ENCODE results near the gene KRTAP10-2.
"Not testable (repeated sequence)": the region's sequence is repeated elsewhere in the genome, so short reads cannot be mapped to it uniquely, and the experiment has no call there.

The KRTAP10-2 gene

DNA sequence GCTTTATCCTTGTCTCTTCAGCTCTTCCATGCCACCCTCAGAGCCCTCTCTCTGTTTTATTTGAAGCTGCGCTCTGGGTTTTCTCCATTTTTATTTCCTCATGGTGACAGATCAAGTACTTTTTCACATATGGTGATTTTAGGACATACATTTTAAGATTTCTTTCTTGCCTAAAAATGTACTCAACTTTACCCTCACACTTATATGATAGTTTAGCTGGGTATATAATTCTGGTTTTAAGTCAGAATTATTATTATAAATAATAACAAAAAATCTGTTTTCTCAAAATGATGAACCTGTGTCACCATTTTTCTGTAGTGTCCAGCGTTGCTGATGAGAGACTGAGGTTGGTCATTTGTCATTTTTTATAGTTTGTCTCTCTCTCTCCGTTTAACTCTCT lies 29.9 kb upstream of the KRTAP10-2 start:
- Histone ChIP-seq H3K4me3 (ENCODE audit: low read depth in 1 of 2, low read length in 2 of 2) (no peak overlapping the region), H3K36me3 (ENCODE audit: insufficient read depth, low read length) (no peaks in the 10 kb centered on the region), H3K9ac (ENCODE audit: low read length) (no peak overlapping the region), H3K4me1 (ENCODE audit: insufficient read depth, low read length) (no peaks in the 10 kb centered on the region), H3K27ac (ENCODE audit: low read depth, low read length) (no peak overlapping the region), H3K27me3 (ENCODE audit: control insufficient read depth in 1 of 2, insufficient read depth in 2 of 2, low read length in 2 of 2) (peaks cover 0 to 15% of the 10 kb centered on the region in 2 donors), H3K9me3 (ENCODE audit: low read length) (peaks cover 7% of the 10 kb centered on the region)

DNA sequence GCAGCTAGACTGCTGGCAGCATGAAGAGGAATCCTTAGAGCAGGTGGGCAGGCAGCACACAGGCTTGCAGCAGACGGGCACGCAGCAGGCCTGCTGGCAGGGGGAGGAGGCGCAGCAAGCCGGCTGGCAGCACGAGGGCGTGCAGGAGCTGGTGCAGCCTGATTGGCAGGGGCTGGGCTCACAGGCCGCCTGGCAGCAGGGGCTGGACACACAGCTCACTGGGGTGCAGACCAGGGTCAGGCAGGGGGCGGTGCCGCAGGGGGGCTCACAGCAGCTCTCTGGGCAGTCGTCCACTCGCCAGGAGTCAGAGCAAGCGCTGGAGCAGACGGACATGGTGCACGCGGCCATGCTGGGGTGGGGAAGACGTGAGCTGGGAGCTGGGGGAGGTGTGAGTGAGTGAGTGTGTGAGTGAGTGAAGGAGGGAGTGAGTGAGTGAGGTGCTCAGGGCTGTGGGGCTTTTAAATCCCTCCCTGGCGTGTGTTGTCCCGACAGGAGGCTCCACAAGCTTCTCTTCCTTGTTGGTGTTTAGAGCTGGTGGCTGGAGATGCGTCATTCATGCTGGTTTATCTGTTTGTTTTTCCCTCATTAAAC lies 29.0 kb upstream of the KRTAP10-2 start, which contains the start of gene KRTAP10-5:
KRTAP10-5 (minus strand) TSS at position 374 of the 591 bp plus-strand sequence; CDS start at position 348, 26 bp downstream.
- not testable (repeated sequence) for H3K27ac ChIP-seq (ENCODE audit: low read depth, low read length); H3K4me1 ChIP-seq (ENCODE audit: insufficient read depth, low read length); H3K9ac ChIP-seq (ENCODE audit: low read length); H3K4me3 ChIP-seq (ENCODE audit: low read depth in 1 of 2, low read length in 2 of 2); H3K36me3 ChIP-seq (ENCODE audit: insufficient read depth, low read length); H3K9me3 ChIP-seq (ENCODE audit: low read length); H3K27me3 ChIP-seq (ENCODE audit: control insufficient read depth in 1 of 2, insufficient read depth in 2 of 2, low read length in 2 of 2)

DNA sequence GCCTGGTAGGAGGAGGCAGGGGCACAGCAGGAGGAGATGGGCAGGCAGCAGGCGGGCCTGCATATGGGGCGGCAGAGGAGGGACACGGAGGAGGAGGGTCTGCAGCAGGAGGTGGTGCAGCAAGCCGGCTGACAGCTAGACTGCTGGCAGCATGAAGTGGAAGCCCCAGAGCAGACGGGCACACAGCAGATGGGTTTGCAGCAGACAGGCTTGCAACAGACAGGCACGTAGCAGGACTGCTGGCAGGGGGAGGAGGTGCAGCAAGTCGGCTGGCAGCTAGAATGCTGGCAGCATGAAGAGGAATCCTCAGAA lies 28.5 kb upstream of the KRTAP10-2 start:
- Histone ChIP-seq H3K9ac (ENCODE audit: low read length) (no peak overlapping the region), H3K27ac (ENCODE audit: low read depth, low read length) (no peak overlapping the region), H3K9me3 (ENCODE audit: low read length) (peaks cover 7% of the 10 kb centered on the region), H3K4me3 (ENCODE audit: low read depth in 1 of 2, low read length in 2 of 2) (no peak overlapping the region), H3K36me3 (ENCODE audit: insufficient read depth, low read length) (no peaks in the 10 kb centered on the region), H3K27me3 (ENCODE audit: control insufficient read depth in 1 of 2, insufficient read depth in 2 of 2, low read length in 2 of 2) (peaks cover 0 to 7% of the 10 kb centered on the region in 2 donors), H3K4me1 (ENCODE audit: insufficient read depth, low read length) (no peaks in the 10 kb centered on the region)

DNA sequence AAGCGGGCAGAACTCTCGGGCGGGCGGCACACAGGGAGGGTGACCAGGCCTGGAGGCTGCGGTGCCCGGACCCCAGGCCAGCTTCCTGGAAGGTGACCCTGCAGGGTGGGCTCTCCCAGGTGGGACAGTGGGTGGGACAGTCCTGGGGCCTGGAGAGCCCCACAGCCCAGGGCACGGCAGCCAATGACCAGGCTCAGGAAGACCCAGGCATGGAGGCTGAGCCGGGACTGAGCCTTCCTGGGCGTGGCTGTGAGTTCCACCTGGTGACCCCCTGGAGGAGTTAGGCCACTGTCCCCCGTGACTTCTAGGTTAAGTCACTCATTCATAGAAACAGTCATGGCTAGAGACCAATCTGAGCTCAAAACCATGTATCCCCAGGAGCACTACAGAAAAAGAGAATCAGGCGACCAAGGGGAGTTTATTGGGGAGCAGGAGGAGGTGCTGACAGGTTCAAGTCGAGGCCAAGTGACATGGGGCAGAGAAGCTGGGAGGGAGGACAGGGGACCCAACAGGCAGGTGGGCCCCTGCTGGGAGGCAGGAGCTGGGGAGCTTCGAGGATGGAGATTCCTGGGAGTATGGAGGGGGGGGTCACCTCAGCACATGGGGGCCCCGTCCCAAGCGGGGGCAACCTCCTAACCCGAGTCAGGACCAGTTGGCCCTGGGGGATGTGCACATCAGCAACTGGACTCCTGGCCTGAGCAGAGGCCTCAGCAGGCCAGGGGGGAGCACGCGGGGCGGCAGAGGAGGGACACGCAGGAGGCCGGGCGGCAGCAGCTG lies 27.9 kb upstream of the KRTAP10-2 start:
- Histone ChIP-seq H3K4me1 (ENCODE audit: insufficient read depth, low read length) (no peaks in the 10 kb centered on the region), H3K27me3 (ENCODE audit: control insufficient read depth in 1 of 2, insufficient read depth in 2 of 2, low read length in 2 of 2) (peaks cover 0 to 7% of the 10 kb centered on the region in 2 donors), H3K9me3 (ENCODE audit: low read length) (peaks cover 7% of the 10 kb centered on the region), H3K36me3 (ENCODE audit: insufficient read depth, low read length) (no peaks in the 10 kb centered on the region), H3K4me3 (ENCODE audit: low read depth in 1 of 2, low read length in 2 of 2) (no peak overlapping the region), H3K27ac (ENCODE audit: low read depth, low read length) (no peak overlapping the region), H3K9ac (ENCODE audit: low read length) (no peak overlapping the region)

DNA sequence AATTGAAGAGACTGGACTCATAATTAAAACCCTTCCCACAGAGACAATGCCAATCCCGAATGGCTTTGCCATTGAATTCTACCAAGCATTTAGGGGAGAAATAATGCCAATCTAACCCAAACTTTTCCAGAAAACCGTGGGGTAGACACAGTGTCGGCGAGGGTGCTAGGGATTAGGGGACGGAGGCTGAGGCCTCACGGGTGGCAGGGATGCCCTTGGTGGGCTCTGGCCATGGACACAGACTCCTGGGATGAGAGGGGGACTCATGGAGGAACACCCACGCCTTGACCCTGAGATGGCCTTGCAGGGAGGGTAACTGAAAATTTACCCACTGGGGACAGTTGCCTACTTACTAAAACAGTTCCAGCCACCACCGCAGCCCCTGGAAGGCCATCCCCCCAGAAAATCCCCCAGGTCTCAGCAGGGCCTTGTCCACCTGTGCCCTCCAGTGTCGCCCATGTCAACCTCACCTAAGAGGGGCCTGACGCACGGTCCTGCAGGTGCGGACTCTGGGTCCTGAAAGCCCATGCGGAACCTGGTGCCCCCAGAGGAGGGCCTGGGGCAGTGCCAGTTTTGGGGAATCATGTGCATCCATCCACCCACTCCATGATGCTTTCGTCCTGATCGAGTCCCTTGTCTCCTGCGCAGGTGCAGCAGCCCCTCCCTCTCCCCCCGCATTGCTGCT lies 27.2 kb upstream of the KRTAP10-2 start:
- Histone ChIP-seq H3K9me3 (ENCODE audit: low read length) (peaks cover 7% of the 10 kb centered on the region), H3K4me3 (ENCODE audit: low read depth in 1 of 2, low read length in 2 of 2) (no peak overlapping the region), H3K9ac (ENCODE audit: low read length) (no peak overlapping the region), H3K27ac (ENCODE audit: low read depth, low read length) (no peak overlapping the region), H3K27me3 (ENCODE audit: control insufficient read depth in 1 of 2, insufficient read depth in 2 of 2, low read length in 2 of 2) (peaks cover 0 to 7% of the 10 kb centered on the region in 2 donors), H3K4me1 (ENCODE audit: insufficient read depth, low read length) (no peaks in the 10 kb centered on the region), H3K36me3 (ENCODE audit: insufficient read depth, low read length) (no peaks in the 10 kb centered on the region)

DNA sequence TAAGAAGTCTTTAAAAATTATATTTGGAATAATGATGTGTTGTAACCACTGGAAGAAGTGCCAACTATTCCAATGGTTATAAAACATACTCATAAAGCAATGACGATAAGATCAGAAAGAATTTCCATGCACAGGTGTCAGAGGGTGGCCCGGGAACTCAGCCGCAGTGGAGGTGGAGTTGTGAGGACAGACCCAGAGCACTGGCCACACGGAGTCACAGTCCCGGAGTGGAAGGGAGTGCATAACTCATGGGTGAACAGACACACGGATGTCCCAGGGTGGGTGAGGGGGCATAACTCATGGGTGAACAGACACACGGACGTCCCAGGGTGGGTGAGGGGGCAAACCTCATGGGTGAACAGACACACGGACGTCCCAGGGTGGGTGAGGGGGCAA lies 24.7 kb upstream of the KRTAP10-2 start:
- Histone ChIP-seq H3K9me3 (ENCODE audit: low read length) (no peaks in the 10 kb centered on the region), H3K9ac (ENCODE audit: low read length) (no peak overlapping the region), H3K27ac (ENCODE audit: low read depth, low read length) (no peak overlapping the region), H3K36me3 (ENCODE audit: insufficient read depth, low read length) (no peaks in the 10 kb centered on the region), H3K4me3 (ENCODE audit: low read depth in 1 of 2, low read length in 2 of 2) (no peak overlapping the region), H3K27me3 (ENCODE audit: control insufficient read depth in 1 of 2, insufficient read depth in 2 of 2, low read length in 2 of 2) (peaks cover 0 to 7% of the 10 kb centered on the region in 2 donors), H3K4me1 (ENCODE audit: insufficient read depth, low read length) (no peaks in the 10 kb centered on the region)

DNA sequence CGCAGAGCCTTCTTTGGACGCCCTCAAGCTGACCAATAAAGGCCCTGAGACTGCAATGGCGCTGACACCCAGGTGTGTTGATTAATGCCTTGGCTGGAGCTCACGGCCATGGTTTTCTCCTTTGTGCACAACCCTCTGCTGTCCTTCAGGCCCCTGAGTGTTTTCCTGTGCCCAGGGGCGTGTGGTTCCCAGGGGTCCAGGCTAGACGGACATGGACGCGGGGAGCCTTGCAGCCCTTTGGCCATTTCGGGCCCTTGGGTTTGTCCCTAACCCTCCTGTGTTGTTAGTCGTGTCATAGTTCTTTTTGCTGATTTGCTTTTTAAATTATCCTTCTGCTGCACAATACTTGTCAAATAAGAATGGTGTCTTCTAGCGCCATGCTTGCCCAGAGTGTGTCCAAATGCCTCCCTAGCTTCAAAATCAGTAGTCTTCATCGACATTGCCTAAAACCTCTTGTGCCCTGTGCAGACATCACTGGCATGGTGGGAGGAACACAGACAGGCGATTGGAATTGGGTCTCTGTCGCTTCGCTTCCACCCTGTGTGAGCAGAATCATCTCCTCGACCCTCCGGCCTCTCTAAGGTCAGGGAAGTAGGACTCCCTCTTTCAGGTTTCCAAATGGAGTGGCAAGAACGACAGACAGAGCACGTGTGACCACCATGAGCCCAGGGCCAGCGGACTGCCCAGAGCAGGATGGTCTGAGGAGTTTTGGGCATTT lies 24.2 kb upstream of the KRTAP10-2 start:
- Histone ChIP-seq H3K9ac (ENCODE audit: low read length) (no peak overlapping the region), H3K4me1 (ENCODE audit: insufficient read depth, low read length) (no peaks in the 10 kb centered on the region), H3K27me3 (ENCODE audit: control insufficient read depth in 1 of 2, insufficient read depth in 2 of 2, low read length in 2 of 2) (peaks cover 0 to 7% of the 10 kb centered on the region in 2 donors)

DNA sequence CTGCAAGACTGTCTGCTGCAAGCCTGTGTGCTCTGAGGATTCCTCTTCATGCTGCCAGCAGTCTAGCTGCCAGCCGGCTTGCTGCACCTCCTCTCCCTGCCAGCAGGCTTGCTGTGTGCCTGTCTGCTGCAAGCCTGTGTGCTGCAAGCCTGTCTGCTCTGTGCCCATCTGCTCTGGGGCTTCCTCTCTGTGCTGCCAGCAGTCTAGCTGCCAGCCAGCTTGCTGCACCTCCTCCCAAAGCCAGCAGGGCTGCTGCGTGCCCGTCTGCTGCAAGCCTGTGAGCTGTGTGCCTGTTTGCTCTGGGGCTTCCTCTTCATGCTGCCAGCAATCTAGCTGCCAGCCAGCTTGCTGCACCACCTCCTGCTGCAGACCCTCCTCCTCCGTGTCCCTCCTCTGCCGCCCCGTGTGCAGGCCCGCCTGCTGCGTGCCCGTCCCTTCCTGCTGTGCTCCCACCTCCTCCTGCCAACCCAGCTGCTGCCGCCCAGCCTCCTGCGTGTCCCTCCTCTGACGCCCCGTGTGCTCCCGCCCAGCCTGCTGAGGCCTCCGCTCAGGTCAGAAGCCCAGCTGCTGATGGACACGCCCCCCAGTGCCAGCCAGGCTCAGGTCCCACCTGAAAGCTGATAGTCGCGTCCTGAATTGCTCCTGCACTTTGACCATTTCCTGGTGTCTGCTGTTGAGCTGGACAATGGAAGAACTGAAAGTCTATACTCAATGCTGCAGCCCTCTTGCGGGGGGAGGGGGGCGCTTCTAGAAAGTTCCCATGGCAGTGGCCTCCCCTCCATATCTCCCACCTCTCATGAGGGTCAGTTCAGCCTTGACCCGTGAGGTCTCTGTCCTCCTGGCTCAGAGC lies 23.4 kb upstream of the KRTAP10-2 start:
- H3K27me3 ChIP-seq (ENCODE audit: control insufficient read depth in 1 of 2, insufficient read depth in 2 of 2, low read length in 2 of 2), result peaks cover 0 to 7% of the 10 kb centered on the region in 2 donors
- no peaks in the 10 kb centered on the region for H3K9me3 ChIP-seq (ENCODE audit: low read length)
- no peaks in the 10 kb centered on the region for H3K36me3 ChIP-seq (ENCODE audit: insufficient read depth, low read length)
- H3K27ac ChIP-seq (ENCODE audit: low read depth, low read length), result no peak overlapping the region
- no peak overlapping the region for H3K9ac ChIP-seq (ENCODE audit: low read length)
- H3K4me1 ChIP-seq (ENCODE audit: insufficient read depth, low read length), result no peaks in the 10 kb centered on the region
- no peak overlapping the region for H3K4me3 ChIP-seq (ENCODE audit: low read depth in 1 of 2, low read length in 2 of 2)

More for the DNA sequence above, 24.2 kb upstream of the KRTAP10-2 start:
- no peak overlapping the region for H3K4me3 ChIP-seq (ENCODE audit: low read depth in 1 of 2, low read length in 2 of 2)
- no peaks in the 10 kb centered on the region for H3K9me3 ChIP-seq (ENCODE audit: low read length)
- H3K36me3 ChIP-seq (ENCODE audit: insufficient read depth, low read length), result no peaks in the 10 kb centered on the region
- H3K27ac ChIP-seq (ENCODE audit: low read depth, low read length), result no peak overlapping the region

DNA sequence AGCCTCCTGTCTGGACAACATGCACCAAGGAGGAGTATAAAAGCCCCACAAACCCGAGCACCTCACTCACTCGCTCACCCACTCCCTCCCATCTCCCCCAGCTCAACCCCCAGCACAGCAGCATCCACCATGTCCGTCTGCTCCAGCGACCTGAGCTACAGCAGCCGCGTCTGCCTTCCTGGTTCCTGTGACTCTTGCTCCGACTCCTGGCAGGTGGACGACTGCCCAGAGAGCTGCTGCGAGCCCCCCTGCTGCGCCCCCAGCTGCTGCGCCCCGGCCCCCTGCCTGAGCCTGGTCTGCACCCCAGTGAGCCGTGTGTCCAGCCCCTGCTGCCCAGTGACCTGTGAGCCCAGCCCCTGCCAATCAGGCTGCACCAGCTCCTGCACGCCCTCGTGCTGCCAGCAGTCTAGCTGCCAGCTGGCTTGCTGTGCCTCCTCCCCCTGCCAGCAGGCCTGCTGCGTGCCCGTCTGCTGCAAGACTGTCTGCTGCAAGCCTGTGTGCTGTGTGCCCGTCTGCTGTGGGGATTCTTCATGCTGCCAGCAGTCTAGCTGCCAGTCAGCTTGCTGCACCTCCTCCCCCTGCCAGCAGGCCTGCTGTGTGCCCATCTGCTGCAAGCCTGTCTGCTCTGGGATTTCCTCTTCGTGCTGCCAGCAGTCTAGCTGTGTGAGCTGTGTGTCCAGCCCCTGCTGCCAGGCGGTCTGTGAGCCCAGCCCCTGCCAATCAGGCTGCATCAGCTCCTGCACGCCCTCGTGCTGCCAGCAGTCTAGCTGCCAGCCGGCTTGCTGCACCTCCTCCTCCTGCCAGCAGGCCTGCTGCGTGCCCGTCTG lies 22.5 kb upstream of the KRTAP10-2 start, which contains the start of gene KRTAP10-4:
KRTAP10-4 (plus strand) TSS at position 100 of the 827 bp plus-strand sequence; CDS start at position 130, 30 bp downstream.
- not testable (repeated sequence) for H3K27ac ChIP-seq (ENCODE audit: low read depth, low read length); H3K9ac ChIP-seq (ENCODE audit: low read length); H3K36me3 ChIP-seq (ENCODE audit: insufficient read depth, low read length); H3K27me3 ChIP-seq (ENCODE audit: control insufficient read depth in 1 of 2, insufficient read depth in 2 of 2, low read length in 2 of 2); H3K4me1 ChIP-seq (ENCODE audit: insufficient read depth, low read length); H3K4me3 ChIP-seq (ENCODE audit: low read depth in 1 of 2, low read length in 2 of 2); H3K9me3 ChIP-seq (ENCODE audit: low read length)

DNA sequence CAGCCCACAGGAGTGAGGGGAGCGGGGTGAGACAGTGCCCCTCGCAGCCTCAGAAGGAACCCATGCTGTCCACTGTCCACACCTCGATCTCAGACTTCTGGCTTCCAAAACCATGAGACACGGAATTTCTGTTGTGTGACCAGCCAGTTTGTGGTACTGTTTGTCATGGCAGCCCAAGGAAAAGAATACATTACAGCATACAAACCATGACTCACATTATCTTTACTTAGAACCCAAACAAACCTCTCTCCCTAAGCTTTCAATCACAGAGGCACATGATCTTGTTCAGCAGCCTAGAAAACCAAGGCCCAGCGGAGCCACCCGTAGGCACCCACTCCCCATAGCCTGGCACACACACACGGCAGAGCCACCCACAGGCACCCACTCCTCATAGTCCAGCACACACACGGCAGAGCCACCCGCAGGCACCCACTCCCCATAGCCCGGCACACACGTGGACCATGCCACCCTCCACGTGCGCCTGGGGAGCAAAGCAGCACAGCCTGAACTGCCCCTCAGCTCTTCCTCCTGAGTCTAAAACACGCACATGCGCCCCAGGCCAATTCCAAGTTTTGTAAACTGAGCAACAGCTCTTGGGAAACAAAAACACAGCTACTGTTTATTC lies 21.8 kb upstream of the KRTAP10-2 start:
- Histone ChIP-seq H3K4me1 (ENCODE audit: insufficient read depth, low read length) (no peaks in the 10 kb centered on the region), H3K27ac (ENCODE audit: low read depth, low read length) (no peak overlapping the region), H3K9me3 (ENCODE audit: low read length) (no peaks in the 10 kb centered on the region), H3K27me3 (ENCODE audit: control insufficient read depth in 1 of 2, insufficient read depth in 2 of 2, low read length in 2 of 2) (no peaks in the 10 kb centered on the region), H3K9ac (ENCODE audit: low read length) (no peak overlapping the region), H3K36me3 (ENCODE audit: insufficient read depth, low read length) (no peaks in the 10 kb centered on the region), H3K4me3 (ENCODE audit: low read depth in 1 of 2, low read length in 2 of 2) (no peak overlapping the region)

All from muscle layer of colon (tissue), 2 donors.